WTC11 (cell line): ENCODE results near the gene BBLN. TPM values are rescaled to one million over a fixed set of nuclear protein-coding genes. Genes with fewer than 3 reads are reported as not detected.

Experiments
- ATAC-seq: fragments of 200-7000 bp; cut with Tn5 transposase; 2 replicates; pipeline ENCODE4 v1.10.0; 2021; ENCODE audit warnings: mild to moderate bottlenecking, moderate library complexity
- CTCF ChIA-PET: fragments of 300-600 bp; sonication (Branson Sonifier 250); formaldehyde crosslinking; loops from one replicate; lab custom pipeline; 2021; ENCODE audit warnings: antibody characterized with exemption; lab: Charles Lee
- POLR2A ChIA-PET: fragments of 350-600 bp; sonication (Branson Sonifier 250); formaldehyde crosslinking; loops from one replicate; lab custom pipeline; 2021; ENCODE audit warnings: antibody characterized with exemption; lab: Charles Lee
- DNase-seq: peaks from one replicate; pipeline ENCODE4 v3.0.0; 2021; ENCODE audit warnings: low spot score
- H3K27ac Mint-ChIP-seq: 2 replicates; pipeline ENCODE4 v1.8.0; 2021; ENCODE audit warnings: mixed read lengths
- H3K27me3 Mint-ChIP-seq: 2 replicates; pipeline ENCODE4 v1.8.0; 2021; ENCODE audit warnings: low read depth, mild to moderate bottlenecking, moderate library complexity, mixed read lengths
- H3K36me3 Mint-ChIP-seq: 2 replicates; pipeline ENCODE4 v1.8.0; 2021; ENCODE audit warnings: mixed read lengths
- H3K4me1 Mint-ChIP-seq: 2 replicates; pipeline ENCODE4 v1.8.0; 2022; ENCODE audit warnings: mixed read lengths
- H3K4me3 Mint-ChIP-seq: 2 replicates; pipeline ENCODE4 v1.8.0; 2021; ENCODE audit warnings: mild to moderate bottlenecking, moderate library complexity, mixed read lengths
- H3K9me3 Mint-ChIP-seq: 2 replicates; pipeline ENCODE4 v1.8.0; 2021; ENCODE audit warnings: mixed read lengths
- KAT7 ChIP-seq: sonication (generic); formaldehyde crosslinking; IDR thresholded peaks from 2 replicates; pipeline ENCODE4 v1.8.1; 2023; ENCODE audit warnings: missing genetic modification reagents, mild to moderate bottlenecking, borderline replicate concordance
- RELA ChIP-seq: sonication (generic); formaldehyde crosslinking; IDR thresholded peaks from 2 replicates; pipeline ENCODE4 v1.8.1; 2022; ENCODE audit warnings: missing genetic modification reagents, mild to moderate bottlenecking, borderline replicate concordance
- SMAD3 ChIP-seq: sonication (generic); formaldehyde crosslinking; IDR thresholded peaks from 2 replicates; pipeline ENCODE4 v1.8.0; 2022; ENCODE audit warnings: missing genetic modification reagents, mild to moderate bottlenecking, borderline replicate concordance
- SMAD4 ChIP-seq: sonication (generic); formaldehyde crosslinking; IDR thresholded peaks from 2 replicates; pipeline ENCODE4 v1.8.0; 2022; ENCODE audit warnings: mild to moderate bottlenecking, missing genetic modification reagents
- TCF7 ChIP-seq: sonication (generic); formaldehyde crosslinking; IDR thresholded peaks from 2 replicates; pipeline ENCODE4 v1.8.0; 2022; ENCODE audit warnings: mild to moderate bottlenecking, low read depth, missing genetic modification reagents, moderate library complexity
- TEAD1 ChIP-seq: sonication (generic); formaldehyde crosslinking; IDR thresholded peaks from 2 replicates; pipeline ENCODE4 v1.8.0; 2022; ENCODE audit warnings: mild to moderate bottlenecking, missing genetic modification reagents
- TP53 ChIP-seq: sonication (generic); formaldehyde crosslinking; IDR thresholded peaks from 2 replicates; pipeline ENCODE4 v1.8.1; 2023; ENCODE audit warnings: mild to moderate bottlenecking, missing genetic modification reagents
- ZNF219 ChIP-seq: sonication (generic); formaldehyde crosslinking; IDR thresholded peaks from 2 replicates; pipeline ENCODE4 v1.8.0; 2023; ENCODE audit warnings: missing genetic modification reagents, mild to moderate bottlenecking, borderline replicate concordance
- ZNF232 ChIP-seq: sonication (generic); formaldehyde crosslinking; IDR thresholded peaks from 2 replicates; pipeline ENCODE4 v1.8.0; 2022; ENCODE audit warnings: mild to moderate bottlenecking, missing genetic modification reagents
- ZNF416 ChIP-seq: fragments of 250-450 bp; sonication (Bioruptor Pico); IDR thresholded peaks from 2 replicates; pipeline ENCODE4 v1.9.0; 2021; ENCODE audit warnings: mild to moderate bottlenecking, inconsistent platforms
- ZNF671 ChIP-seq: fragments of 250-450 bp; sonication (Bioruptor Pico); IDR thresholded peaks from 2 replicates; pipeline ENCODE4 v1.8.0; 2021; ENCODE audit warnings: mild to moderate bottlenecking
- total RNA-seq: library from RNA; stranded (reverse); gene quantifications from 3 replicates; pipeline ENCODE4 v1.2.3, GENCODE V29; 2021
- TF ChIP-seq, protein P1 (sequence below): sonication (generic); formaldehyde crosslinking; IDR thresholded peaks from 2 replicates; pipeline ENCODE4 v1.8.1; 2022; ENCODE audit warnings: mild to moderate bottlenecking, moderate library complexity, missing genetic modification reagents
- TF ChIP-seq, protein P2 (sequence below): sonication (generic); formaldehyde crosslinking; conservative IDR thresholded peaks from 2 replicates; pipeline ENCODE4 v1.8.1; 2022; ENCODE audit warnings: mild to moderate bottlenecking, missing genetic modification reagents
- TF ChIP-seq, protein P3 (sequence below): sonication (generic); formaldehyde crosslinking; IDR thresholded peaks from 2 replicates; pipeline ENCODE4 v1.8.0; 2022; ENCODE audit warnings: mild to moderate bottlenecking, missing genetic modification reagents
- TF ChIP-seq, protein P4 (sequence below): fragments of 250-450 bp; sonication (Bioruptor Pico); conservative IDR thresholded peaks from 2 replicates; pipeline ENCODE4 v1.9.0; 2021; ENCODE audit warnings: mild to moderate bottlenecking
- TF ChIP-seq, protein P5 (sequence below): sonication (generic); formaldehyde crosslinking; IDR thresholded peaks from 2 replicates; pipeline ENCODE4 v1.8.0; 2022; ENCODE audit warnings: missing genetic modification reagents
- TF ChIP-seq, protein P6 (sequence below): sonication (generic); formaldehyde crosslinking; IDR thresholded peaks from 2 replicates; pipeline ENCODE4 v1.8.1; 2023; ENCODE audit warnings: mild to moderate bottlenecking, missing genetic modification reagents, borderline replicate concordance
- TF ChIP-seq, protein P7 (sequence below): fragments of 200-600 bp; IDR thresholded peaks from 2 replicates; pipeline ENCODE4 v1.8.0; 2022; ENCODE audit warnings: antibody characterized with exemption
- TF ChIP-seq, protein P8 (sequence below): fragments of 250-450 bp; sonication (Bioruptor Pico); IDR thresholded peaks from 2 replicates; pipeline ENCODE4 v1.9.0; 2021; ENCODE audit warnings: moderate library complexity, mild to moderate bottlenecking, inconsistent platforms, borderline replicate concordance

BBLN gene
- total RNA-seq, 1 experiment from 2014 or later: 77.1 TPM

DNA sequence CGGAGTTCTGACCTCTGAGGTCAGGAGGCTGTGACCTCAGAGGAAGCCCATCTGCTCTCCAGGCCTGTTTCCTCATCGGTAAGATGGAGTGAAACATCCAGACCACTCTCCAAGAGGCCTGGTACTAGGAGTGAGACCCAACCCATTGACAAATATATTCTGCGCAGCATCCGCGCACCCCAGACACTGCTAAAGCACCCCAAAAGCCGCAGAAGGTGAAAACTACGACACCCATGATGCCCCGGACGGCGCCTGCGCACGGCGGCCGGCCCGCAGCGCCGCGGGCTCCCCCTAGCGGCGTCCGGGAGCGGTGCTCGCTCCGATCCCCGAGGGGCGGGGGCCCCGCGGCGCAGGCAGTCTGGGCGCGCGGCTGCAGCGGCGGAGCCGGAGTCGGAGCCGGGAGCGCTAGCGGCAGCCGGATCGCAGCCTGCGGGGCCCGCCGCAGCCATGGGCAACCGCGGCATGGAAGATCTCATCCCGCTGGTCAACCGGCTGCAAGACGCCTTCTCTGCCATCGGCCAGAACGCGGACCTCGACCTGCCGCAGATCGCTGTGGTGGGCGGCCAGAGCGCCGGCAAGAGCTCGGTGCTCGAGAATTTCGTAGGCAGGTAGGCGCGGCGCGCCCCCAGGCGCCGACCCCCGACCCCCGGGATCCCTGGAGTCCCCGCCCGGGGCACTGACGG lies 43.1 kb downstream of the BBLN start, which contains the start of gene DNM1:
Gene DNM1, plus strand, starts transcription at position 356 of the 683 bp plus-strand sequence. Its CDS starts 92 bp downstream, at position 448.
- CTCF ChIA-PET: interaction anchor here (0.6 to 2.0 kb wide), 19 partner anchors 8 to 440 kb away, joined by 3 to 23 read pairs (median 4); partner anchors contain the start of genes BBLN and CERCAM
- Mint-ChIP-seq H3K27me3 (no peaks in the 10 kb centered on the region), H3K36me3 (no peaks in the 10 kb centered on the region), H3K27ac (peak within 1 kb of the TSS; percentile 3; the same call in 1 of the 2 replicates), H3K9me3 (no peaks in the 10 kb centered on the region), H3K4me1 (peaks cover 24% of the 10 kb centered on the region), H3K4me3 (peak within 1 kb of the TSS; percentile 76)
- DNase-seq (peak; percentile 73), ATAC-seq (peak; percentile 74)
- POLR2A ChIA-PET: no interaction called here
- TF ChIP-seq, protein P1, sequence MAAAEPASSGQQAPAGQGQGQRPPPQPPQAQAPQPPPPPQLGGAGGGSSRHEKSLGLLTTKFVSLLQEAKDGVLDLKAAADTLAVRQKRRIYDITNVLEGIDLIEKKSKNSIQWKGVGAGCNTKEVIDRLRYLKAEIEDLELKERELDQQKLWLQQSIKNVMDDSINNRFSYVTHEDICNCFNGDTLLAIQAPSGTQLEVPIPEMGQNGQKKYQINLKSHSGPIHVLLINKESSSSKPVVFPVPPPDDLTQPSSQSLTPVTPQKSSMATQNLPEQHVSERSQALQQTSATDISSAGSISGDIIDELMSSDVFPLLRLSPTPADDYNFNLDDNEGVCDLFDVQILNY: 0 out of 2 replicates have a peak, but pooled peaks have one; percentile 32
- TF ChIP-seq SMAD3 (CRISPR knock-in tag) (no peak), TEAD1 (CRISPR knock-in tag) (peak; percentile 66; the same call in 1 of the 2 replicates), ZNF219 (CRISPR knock-in tag) (no peak), KAT7 (no peak), TP53 (CRISPR knock-in tag) (no peak), TCF7 (no peak), ZNF416 (no peak), RELA (CRISPR knock-in tag) (no peak), ZNF671 (no peak), ZNF232 (CRISPR knock-in tag) (no peak), SMAD4 (CRISPR knock-in tag) (no peak)
- TF ChIP-seq, protein P2, sequence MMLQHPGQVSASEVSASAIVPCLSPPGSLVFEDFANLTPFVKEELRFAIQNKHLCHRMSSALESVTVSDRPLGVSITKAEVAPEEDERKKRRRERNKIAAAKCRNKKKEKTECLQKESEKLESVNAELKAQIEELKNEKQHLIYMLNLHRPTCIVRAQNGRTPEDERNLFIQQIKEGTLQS (CRISPR knock-in tag): no peak
- TF ChIP-seq, protein P3, sequence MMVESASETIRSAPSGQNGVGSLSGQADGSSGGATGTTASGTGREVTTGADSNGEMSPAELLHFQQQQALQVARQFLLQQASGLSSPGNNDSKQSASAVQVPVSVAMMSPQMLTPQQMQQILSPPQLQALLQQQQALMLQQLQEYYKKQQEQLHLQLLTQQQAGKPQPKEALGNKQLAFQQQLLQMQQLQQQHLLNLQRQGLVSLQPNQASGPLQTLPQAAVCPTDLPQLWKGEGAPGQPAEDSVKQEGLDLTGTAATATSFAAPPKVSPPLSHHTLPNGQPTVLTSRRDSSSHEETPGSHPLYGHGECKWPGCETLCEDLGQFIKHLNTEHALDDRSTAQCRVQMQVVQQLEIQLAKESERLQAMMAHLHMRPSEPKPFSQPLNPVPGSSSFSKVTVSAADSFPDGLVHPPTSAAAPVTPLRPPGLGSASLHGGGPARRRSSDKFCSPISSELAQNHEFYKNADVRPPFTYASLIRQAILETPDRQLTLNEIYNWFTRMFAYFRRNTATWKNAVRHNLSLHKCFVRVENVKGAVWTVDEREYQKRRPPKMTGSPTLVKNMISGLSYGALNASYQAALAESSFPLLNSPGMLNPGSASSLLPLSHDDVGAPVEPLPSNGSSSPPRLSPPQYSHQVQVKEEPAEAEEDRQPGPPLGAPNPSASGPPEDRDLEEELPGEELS (CRISPR knock-in tag): peak; percentile 8; the same call in 1 of the 2 replicates
- TF ChIP-seq, protein P4, sequence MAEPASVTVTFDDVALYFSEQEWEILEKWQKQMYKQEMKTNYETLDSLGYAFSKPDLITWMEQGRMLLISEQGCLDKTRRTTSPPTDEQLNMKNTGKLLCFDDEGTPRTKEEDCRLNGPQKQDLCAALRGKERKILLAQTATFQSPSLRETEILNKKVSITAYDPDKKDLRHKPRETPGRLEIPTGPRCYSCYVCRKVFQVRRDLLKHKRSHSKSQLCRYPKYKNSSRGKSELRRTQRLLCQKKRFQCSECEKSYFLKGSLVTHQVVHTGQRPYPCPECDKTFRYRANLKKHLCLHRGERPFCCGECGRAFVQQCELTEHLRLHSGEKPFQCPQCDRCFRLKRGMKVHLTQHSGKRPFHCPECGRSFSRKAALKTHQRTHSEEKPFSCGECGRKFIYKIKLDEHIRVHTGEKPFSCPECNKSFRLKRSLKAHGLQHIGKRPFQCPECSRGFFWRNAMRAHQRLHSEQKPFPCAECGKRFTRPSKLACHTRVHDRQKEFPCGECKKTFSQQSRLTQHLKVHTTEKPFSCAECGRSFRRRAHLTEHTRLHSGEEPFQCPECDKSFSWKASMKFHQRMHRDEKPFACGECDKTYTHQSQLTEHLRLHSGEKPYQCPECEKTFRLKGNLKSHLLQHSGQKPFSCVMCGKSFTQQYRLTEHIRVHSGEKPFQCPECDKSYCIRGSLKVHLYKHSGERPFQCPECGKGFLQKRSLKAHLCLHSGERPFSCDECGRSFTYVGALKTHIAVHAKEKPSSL (CRISPR knock-in tag): no peak
- TF ChIP-seq, protein P5, sequence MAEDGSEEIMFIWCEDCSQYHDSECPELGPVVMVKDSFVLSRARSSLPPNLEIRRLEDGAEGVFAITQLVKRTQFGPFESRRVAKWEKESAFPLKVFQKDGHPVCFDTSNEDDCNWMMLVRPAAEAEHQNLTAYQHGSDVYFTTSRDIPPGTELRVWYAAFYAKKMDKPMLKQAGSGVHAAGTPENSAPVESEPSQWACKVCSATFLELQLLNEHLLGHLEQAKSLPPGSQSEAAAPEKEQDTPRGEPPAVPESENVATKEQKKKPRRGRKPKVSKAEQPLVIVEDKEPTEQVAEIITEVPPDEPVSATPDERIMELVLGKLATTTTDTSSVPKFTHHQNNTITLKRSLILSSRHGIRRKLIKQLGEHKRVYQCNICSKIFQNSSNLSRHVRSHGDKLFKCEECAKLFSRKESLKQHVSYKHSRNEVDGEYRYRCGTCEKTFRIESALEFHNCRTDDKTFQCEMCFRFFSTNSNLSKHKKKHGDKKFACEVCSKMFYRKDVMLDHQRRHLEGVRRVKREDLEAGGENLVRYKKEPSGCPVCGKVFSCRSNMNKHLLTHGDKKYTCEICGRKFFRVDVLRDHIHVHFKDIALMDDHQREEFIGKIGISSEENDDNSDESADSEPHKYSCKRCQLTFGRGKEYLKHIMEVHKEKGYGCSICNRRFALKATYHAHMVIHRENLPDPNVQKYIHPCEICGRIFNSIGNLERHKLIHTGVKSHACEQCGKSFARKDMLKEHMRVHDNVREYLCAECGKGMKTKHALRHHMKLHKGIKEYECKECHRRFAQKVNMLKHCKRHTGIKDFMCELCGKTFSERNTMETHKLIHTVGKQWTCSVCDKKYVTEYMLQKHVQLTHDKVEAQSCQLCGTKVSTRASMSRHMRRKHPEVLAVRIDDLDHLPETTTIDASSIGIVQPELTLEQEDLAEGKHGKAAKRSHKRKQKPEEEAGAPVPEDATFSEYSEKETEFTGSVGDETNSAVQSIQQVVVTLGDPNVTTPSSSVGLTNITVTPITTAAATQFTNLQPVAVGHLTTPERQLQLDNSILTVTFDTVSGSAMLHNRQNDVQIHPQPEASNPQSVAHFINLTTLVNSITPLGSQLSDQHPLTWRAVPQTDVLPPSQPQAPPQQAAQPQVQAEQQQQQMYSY (CRISPR knock-in tag): peak; percentile 19; the same call in 1 of the 2 replicates
- TF ChIP-seq, protein P6, sequence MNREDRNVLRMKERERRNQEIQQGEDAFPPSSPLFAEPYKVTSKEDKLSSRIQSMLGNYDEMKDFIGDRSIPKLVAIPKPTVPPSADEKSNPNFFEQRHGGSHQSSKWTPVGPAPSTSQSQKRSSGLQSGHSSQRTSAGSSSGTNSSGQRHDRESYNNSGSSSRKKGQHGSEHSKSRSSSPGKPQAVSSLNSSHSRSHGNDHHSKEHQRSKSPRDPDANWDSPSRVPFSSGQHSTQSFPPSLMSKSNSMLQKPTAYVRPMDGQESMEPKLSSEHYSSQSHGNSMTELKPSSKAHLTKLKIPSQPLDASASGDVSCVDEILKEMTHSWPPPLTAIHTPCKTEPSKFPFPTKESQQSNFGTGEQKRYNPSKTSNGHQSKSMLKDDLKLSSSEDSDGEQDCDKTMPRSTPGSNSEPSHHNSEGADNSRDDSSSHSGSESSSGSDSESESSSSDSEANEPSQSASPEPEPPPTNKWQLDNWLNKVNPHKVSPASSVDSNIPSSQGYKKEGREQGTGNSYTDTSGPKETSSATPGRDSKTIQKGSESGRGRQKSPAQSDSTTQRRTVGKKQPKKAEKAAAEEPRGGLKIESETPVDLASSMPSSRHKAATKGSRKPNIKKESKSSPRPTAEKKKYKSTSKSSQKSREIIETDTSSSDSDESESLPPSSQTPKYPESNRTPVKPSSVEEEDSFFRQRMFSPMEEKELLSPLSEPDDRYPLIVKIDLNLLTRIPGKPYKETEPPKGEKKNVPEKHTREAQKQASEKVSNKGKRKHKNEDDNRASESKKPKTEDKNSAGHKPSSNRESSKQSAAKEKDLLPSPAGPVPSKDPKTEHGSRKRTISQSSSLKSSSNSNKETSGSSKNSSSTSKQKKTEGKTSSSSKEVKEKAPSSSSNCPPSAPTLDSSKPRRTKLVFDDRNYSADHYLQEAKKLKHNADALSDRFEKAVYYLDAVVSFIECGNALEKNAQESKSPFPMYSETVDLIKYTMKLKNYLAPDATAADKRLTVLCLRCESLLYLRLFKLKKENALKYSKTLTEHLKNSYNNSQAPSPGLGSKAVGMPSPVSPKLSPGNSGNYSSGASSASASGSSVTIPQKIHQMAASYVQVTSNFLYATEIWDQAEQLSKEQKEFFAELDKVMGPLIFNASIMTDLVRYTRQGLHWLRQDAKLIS (CRISPR knock-in tag): no peak
- TF ChIP-seq, protein P7, sequence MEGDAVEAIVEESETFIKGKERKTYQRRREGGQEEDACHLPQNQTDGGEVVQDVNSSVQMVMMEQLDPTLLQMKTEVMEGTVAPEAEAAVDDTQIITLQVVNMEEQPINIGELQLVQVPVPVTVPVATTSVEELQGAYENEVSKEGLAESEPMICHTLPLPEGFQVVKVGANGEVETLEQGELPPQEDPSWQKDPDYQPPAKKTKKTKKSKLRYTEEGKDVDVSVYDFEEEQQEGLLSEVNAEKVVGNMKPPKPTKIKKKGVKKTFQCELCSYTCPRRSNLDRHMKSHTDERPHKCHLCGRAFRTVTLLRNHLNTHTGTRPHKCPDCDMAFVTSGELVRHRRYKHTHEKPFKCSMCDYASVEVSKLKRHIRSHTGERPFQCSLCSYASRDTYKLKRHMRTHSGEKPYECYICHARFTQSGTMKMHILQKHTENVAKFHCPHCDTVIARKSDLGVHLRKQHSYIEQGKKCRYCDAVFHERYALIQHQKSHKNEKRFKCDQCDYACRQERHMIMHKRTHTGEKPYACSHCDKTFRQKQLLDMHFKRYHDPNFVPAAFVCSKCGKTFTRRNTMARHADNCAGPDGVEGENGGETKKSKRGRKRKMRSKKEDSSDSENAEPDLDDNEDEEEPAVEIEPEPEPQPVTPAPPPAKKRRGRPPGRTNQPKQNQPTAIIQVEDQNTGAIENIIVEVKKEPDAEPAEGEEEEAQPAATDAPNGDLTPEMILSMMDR: peak; percentile 94
- TF ChIP-seq, protein P8, sequence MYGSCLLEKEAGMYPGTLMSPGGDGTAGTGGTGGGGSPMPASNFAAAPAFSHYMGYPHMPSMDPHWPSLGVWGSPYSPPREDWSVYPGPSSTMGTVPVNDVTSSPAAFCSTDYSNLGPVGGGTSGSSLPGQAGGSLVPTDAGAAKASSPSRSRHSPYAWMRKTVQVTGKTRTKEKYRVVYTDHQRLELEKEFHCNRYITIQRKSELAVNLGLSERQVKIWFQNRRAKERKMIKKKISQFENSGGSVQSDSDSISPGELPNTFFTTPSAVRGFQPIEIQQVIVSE (CRISPR knock-in tag): no peak
